Pancreas (tissue), 10 donors: Measurements from ENCODE around the gene POLR3E. TPM values are rescaled to one million over a fixed set of nuclear protein-coding genes. Genes with fewer than 3 reads are reported as not detected.

ENCODE experiments used
- ATAC-seq, 4 donors: fragments of 200-7000 bp; cut with Tn5 transposase; one replicate each; pipeline versions ENCODE4 v1.8.0 to v1.9.1; 2020; ENCODE audit warnings: mild to moderate bottlenecking in 4 of 4, moderate library complexity in 4 of 4
- DNase-seq, 6 donors: peaks; one replicate each; pipeline ENCODE4 v3.0.0-alpha.2; 2020
- FAIRE-seq: peaks from 2 replicates; lab custom pipeline; 2012; peaks lifted over from hg19 to GRCh38; lab: Jason Lieb, UNC
- H3K27ac ChIP-seq, 4 donors: fragments of 200-600 bp; sonication (generic); 1 replicate in 3 of 4; 2 replicates in 1 of 4; pipeline versions ENCODE4 v1.5.0 to v1.8.0; 2020
- H3K27me3 ChIP-seq, 4 donors: fragments of 200-600 bp; one replicate each; pipeline ENCODE4 v1.8.0; 2021
- H3K36me3 ChIP-seq, 3 donors: fragments of 200-600 bp; sonication (generic) in 1 of 3; one replicate each; pipeline versions ENCODE4 v1.5.0 to v1.8.0; 2020 to 2021
- H3K4me1 ChIP-seq, 3 donors: fragments of 200-600 bp; one replicate each; pipeline ENCODE4 v1.8.0; 2021
- H3K4me3 ChIP-seq, 4 donors: fragments of 200-600 bp; sonication (generic) in 2 of 4; one replicate each; pipeline versions ENCODE4 v1.5.0 to v1.8.0; 2020 to 2021
- H3K9me3 ChIP-seq, 4 donors: fragments of 200-600 bp; one replicate each; pipeline ENCODE4 v1.8.0; 2021
- WGBS, 2 donors: extraction: QIAGEN DNeasy Blood & Tissue Kit; methylation state at CpG; one replicate each; pipeline ENCODE4 v1.1.7; 2013; 5-methylcytosine and 5-hydroxymethylcytosine counted together
- intact Hi-C, 3 donors: fragments of 100-400 bp; cut with DNase I; formaldehyde crosslinking; loops; one replicate each; pipeline versions ENCODE4 v1.11.1 to v1.14.2; 2022
- polyA plus RNA-seq, 2 donors: library from polyadenylated mRNA; stranded (reverse); fragments of 200-250 nt; gene quantifications; one replicate each; pipeline ENCODE4 v1.2.3, GENCODE V29; 2013
- total RNA-seq, 6 donors: library from RNA; stranded (reverse); fragmentation: NEBNext Ultra II Directional in 4 of 6; extraction: Animal tissue kit (Norgen Biotek cat#: 25700) in 4 of 6; gene quantifications; one replicate each; pipeline versions ENCODE4 v1.2.1 to v1.2.4, GENCODE V29; 2021 to 2023
- TF ChIP-seq, protein P1 (sequence below), 4 donors: fragments of 200-600 bp; sonication (generic) in 3 of 4; IDR thresholded peaks; one replicate each; pipeline versions ENCODE4 v1.5.0 to v1.8.0; 2021; ENCODE audit warnings: antibody characterized with exemption in 4 of 4
- donor health status: healthy with polysubstance abuse.
- donor health status: DM: no; HTN: no; CAD: no; lungs with moderate emphysema.
- donor health status: DM: no; HTN: no; CAD: no.
- donor health status: control.
- donor health status: control.
- donor health status: Bipolar disorder and iron deficiency.
- donor health status: DM: yes; HTN: yes; CAD: no.
- donor health status: DM: no; HTN: no; CAD: no.
- donor health status: DM: no; HTN: no; CAD: no.
- donor health status: DM: yes; HTN: yes; CAD: no.

Gene POLR3E
- total and polyA plus RNA-seq, 8 donors = 26.3 to 38.3 (median 30.5) TPM

DNA sequence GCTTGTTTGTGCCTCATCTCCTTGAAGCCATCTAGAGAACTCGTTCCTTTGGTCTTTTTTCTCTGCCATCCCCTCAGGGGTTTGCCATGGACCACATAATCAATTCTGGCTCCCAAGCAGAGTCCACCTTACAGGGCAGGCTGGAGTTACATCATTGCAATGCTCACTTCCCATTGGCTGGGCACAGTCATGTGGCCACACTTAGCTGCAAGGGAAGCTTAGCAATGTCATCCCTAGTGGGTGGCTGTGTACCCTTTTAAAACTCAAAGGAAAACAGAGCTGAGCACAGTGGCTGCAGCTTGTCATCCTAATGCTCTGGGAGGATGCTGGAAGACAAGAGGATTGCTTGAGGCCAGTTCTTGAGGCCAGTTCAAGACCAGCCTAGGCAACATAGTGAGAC lies 41.9 kb upstream of the POLR3E start:
- 100% methylated on average over 1 of the region's 1 CpG for WGBS, 2 donors
- no peak overlapping the region for H3K4me3 ChIP-seq
- FAIRE-seq = no peak
- intact Hi-C loops = no loop called here
- TF ChIP-seq, protein P1, sequence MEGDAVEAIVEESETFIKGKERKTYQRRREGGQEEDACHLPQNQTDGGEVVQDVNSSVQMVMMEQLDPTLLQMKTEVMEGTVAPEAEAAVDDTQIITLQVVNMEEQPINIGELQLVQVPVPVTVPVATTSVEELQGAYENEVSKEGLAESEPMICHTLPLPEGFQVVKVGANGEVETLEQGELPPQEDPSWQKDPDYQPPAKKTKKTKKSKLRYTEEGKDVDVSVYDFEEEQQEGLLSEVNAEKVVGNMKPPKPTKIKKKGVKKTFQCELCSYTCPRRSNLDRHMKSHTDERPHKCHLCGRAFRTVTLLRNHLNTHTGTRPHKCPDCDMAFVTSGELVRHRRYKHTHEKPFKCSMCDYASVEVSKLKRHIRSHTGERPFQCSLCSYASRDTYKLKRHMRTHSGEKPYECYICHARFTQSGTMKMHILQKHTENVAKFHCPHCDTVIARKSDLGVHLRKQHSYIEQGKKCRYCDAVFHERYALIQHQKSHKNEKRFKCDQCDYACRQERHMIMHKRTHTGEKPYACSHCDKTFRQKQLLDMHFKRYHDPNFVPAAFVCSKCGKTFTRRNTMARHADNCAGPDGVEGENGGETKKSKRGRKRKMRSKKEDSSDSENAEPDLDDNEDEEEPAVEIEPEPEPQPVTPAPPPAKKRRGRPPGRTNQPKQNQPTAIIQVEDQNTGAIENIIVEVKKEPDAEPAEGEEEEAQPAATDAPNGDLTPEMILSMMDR (IDR thresholded peaks at IDR 0.05) = no peak
- H3K27me3 ChIP-seq = no peaks in the 10 kb centered on the region
- ATAC-seq = no peak
- no peak for DNase-seq
- no peaks in the 10 kb centered on the region for H3K9me3 ChIP-seq
- peaks cover 14 to 75% (median 44%) of the 10 kb centered on the region in 3 donors for H3K36me3 ChIP-seq
- no peak overlapping the region for H3K27ac ChIP-seq
- H3K4me1 ChIP-seq = no peaks in the 10 kb centered on the region

- TF ChIP-seq, protein P1 (IDR thresholded peaks at IDR 0.05) = no peak
- 97 to 98% methylated on average over 13 of the region's 13 CpGs for WGBS, 2 donors
- Histone ChIP-seq H3K27ac (no peak overlapping the region), H3K9me3 (no peaks in the 10 kb centered on the region), H3K27me3 (no peaks in the 10 kb centered on the region), H3K4me3 (no peak overlapping the region), H3K4me1 (no peaks in the 10 kb centered on the region), H3K36me3 (peaks cover 14 to 62% (median 47%) of the 10 kb centered on the region in 3 donors)
- no peak for FAIRE-seq
- no peak for DNase-seq
- intact Hi-C loops = no loop called here
- no peak for ATAC-seq
These were observed 39.8 kb upstream of the POLR3E start for GRCh38 chr16:22257440-22257839.

DNA sequence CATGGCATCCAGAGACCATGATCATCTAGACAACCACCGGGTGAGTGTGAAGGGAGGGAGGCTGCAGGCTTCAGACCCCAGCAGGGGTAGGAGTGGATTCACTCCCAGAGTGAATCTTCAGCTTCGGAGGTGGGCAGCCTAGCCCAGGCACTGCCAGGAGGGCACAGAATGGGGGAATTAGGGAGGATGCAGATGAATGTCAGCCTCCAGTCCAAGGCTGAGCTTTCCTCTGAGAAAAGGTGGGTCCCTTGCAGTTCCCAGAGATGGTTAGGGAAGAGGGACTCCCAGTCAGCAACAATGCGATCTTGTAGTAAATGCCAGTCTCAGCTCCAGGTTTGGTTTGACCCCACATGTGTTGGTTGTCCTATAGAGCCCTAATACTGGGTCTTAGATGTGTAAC lies 36.7 kb upstream of the POLR3E start:
- WGBS, 2 donors = 98 to 99% methylated on average over 3 of the region's 3 CpGs
- peaks cover 14 to 64% (median 43%) of the 10 kb centered on the region in 3 donors for H3K36me3 ChIP-seq
- TF ChIP-seq, protein P1 (IDR thresholded peaks at IDR 0.05) = no peak
- FAIRE-seq (no peak), ATAC-seq (no peak), DNase-seq (no peak)
- no peaks in the 10 kb centered on the region for H3K4me1 ChIP-seq
- no peaks in the 10 kb centered on the region for H3K27me3 ChIP-seq
- H3K4me3 ChIP-seq = no peak overlapping the region
- intact Hi-C loops = no loop called here
- H3K9me3 ChIP-seq = no peaks in the 10 kb centered on the region
- H3K27ac ChIP-seq = no peak overlapping the region

DNA sequence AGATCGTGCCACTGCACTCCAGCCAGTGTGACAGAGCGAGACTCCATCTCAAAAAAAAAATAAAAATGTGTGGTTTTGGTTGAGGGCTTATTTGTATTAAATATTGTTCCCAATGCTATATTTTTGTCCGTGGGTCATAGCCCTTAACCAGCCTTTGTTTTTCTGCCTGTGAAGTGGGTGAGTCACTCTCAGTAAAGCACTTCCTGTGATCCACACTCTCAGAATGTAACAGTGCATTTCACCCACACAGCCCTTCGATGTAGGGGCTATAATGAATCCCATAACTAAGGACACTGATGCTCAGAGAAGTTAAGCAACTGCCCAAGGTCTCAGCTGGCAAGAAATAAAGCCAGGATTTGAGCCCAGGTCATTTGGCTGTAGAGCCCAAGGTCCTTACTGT lies 34.7 kb upstream of the POLR3E start:
- TF ChIP-seq, protein P1 (IDR thresholded peaks at IDR 0.05) = no peak
- WGBS, 2 donors = 89 to 100% methylated on average over 4 of the region's 4 CpGs
- ATAC-seq = no peak

DNA sequence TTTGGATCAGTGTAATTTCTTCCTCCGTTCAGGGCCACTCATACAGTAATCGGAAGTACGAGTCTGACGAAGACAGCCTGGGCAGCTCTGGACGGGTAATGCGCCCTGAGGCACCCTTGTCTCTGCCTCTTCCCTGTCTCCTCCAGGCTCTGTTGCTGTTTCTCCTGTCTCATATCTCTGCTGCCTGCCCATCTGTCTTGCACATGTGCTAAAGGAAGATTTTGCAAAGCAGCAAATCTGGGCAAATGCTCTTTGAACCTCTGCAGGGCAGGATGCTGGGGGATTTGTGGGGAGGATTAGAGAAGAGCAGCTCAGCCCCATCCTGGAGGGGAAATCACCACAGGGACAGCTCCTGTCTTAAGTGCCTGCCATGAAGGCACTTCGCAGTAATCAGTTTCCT lies 32.4 kb upstream of the POLR3E start:
- no peak overlapping the region for H3K27ac ChIP-seq
- FAIRE-seq (no peak), ATAC-seq (no peak), DNase-seq (no peak)
- H3K27me3 ChIP-seq = no peaks in the 10 kb centered on the region
- intact Hi-C loops = no loop called here
- TF ChIP-seq, protein P1 (IDR thresholded peaks at IDR 0.05) = no peak
- H3K4me3 ChIP-seq = no peak overlapping the region
- peaks cover 0 to 52% (median 23%) of the 10 kb centered on the region in 3 donors for H3K36me3 ChIP-seq
- no peaks in the 10 kb centered on the region for H3K4me1 ChIP-seq
- H3K9me3 ChIP-seq = no peaks in the 10 kb centered on the region
- 92 to 94% methylated on average over 7 of the region's 7 CpGs for WGBS, 2 donors

More for the DNA sequence above, 34.7 kb upstream of the POLR3E start:
- no peaks in the 10 kb centered on the region for H3K27me3 ChIP-seq
- H3K4me3 ChIP-seq = no peak overlapping the region
- H3K9me3 ChIP-seq = no peaks in the 10 kb centered on the region
- H3K36me3 ChIP-seq = peaks cover 9 to 56% (median 37%) of the 10 kb centered on the region in 3 donors
- DNase-seq = no peak
- H3K4me1 ChIP-seq = no peaks in the 10 kb centered on the region
- intact Hi-C loops = no loop called here
- FAIRE-seq = no peak
- no peak overlapping the region for H3K27ac ChIP-seq
